ENCODE results near the gene CSHL1.
A peak's percentile ranks its signal among the peaks of the same experiment; 100 is the strongest.
"Not testable (repeated sequence)": the region's sequence is repeated elsewhere in the genome, so short reads cannot be mapped to it uniquely, and the experiment has no call there.

CSHL1 gene

DNA sequence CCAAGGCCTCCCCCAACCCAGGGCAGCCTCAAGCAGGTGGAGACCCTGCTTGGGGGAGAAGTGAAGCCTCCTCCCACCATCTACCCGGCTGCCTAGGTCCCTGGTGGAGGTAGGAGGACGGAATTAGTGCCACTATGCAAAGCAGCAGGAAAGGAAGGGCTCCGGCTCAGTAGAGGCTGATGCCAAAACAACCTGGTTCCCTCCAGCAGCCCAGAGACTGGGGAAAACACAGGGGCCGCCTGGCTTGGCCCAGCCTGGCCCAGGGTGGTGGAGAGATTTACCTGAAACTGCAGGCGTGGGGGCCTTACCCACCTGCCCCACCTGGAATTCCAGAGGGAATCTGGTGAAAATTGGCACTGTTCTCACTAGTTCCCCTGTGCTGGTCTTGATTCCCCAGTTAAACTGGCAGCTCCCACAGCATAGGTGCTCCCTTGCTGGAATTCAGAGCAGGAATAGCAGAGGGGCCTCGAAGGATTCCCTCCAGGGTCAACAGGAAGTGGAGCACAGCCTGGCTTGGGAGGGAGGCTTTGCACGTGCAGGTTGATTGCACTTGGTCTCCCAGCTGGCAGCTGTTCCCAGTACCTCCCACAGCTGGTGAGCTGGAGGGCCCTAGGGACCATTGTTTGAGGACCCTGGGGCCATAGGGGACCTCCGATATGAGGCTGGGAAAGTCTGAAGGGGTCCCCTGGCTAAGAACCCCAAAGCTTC is 16.6 kb upstream of the CSHL1 start:
- Histone ChIP-seq H3K9me3 (ENCODE audit: control insufficient read depth, insufficient read depth, low read length) (no peaks in the 10 kb centered on the region), H3K79me2 (ENCODE audit: control insufficient read depth, low read length) (peaks cover 45% of the 10 kb centered on the region), H3F3A (ENCODE audit: control insufficient read depth, insufficient read depth) (peaks cover 41% of the 10 kb centered on the region), H3K36me3 (ENCODE audit: control insufficient read depth, low read length) (peaks cover 64% of the 10 kb centered on the region), H3K4me3 (ENCODE audit: low read length) (peak overlapping the region; percentile 98), H3K4me1 (ENCODE audit: control insufficient read depth, low read length) (peaks cover 87% of the 10 kb centered on the region), H3K27me3 (ENCODE audit: control insufficient read depth, low read length) (no peaks in the 10 kb centered on the region), H3K4me2 (ENCODE audit: low read length) (peak overlapping the region; percentile 99), H3K27ac (ENCODE audit: low read depth, low read length) (peak overlapping the region; percentile 92), H4K20me1 (ENCODE audit: control insufficient read depth, insufficient read depth, low read depth, low read length) (peaks cover 22% of the 10 kb centered on the region), H3K9me2 (replicated peaks; ENCODE audit: control insufficient read depth, low read length) (no peaks in the 10 kb centered on the region)
- TF ChIP-seq EZH2phosphoT487 (IDR thresholded peaks at IDR 0.05; ENCODE audit: borderline replicate concordance, low read length), result no peak
- TF ChIP-seq, protein P1, sequence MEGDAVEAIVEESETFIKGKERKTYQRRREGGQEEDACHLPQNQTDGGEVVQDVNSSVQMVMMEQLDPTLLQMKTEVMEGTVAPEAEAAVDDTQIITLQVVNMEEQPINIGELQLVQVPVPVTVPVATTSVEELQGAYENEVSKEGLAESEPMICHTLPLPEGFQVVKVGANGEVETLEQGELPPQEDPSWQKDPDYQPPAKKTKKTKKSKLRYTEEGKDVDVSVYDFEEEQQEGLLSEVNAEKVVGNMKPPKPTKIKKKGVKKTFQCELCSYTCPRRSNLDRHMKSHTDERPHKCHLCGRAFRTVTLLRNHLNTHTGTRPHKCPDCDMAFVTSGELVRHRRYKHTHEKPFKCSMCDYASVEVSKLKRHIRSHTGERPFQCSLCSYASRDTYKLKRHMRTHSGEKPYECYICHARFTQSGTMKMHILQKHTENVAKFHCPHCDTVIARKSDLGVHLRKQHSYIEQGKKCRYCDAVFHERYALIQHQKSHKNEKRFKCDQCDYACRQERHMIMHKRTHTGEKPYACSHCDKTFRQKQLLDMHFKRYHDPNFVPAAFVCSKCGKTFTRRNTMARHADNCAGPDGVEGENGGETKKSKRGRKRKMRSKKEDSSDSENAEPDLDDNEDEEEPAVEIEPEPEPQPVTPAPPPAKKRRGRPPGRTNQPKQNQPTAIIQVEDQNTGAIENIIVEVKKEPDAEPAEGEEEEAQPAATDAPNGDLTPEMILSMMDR (IDR thresholded peaks at IDR 0.05; ENCODE audit: low read depth, low read length, poor library complexity, severe bottlenecking), result no peak

DNA sequence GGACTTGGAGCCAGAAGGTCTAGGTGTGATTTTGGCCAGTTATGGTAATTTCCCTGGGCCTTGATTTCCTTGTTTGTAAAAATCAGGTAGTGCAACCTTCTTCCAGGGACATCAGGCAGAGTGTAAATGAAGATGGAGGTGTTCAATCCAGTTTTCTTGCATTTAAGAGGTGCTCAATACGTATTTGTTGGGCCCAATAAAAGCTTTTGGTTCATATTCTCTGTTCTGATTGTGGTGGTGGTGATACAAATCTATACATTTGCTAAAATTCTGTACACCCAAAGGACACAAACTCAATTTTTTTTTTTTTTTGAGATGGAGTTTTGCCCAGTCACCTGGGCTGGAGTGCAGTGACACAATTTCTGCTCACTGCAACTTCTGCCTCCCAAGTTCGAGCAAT is 15.1 kb upstream of the CSHL1 start:
- Histone ChIP-seq H3K27me3 (ENCODE audit: control insufficient read depth, low read length) (no peaks in the 10 kb centered on the region), H3K9me2 (replicated peaks; ENCODE audit: control insufficient read depth, low read length) (no peaks in the 10 kb centered on the region), H3K36me3 (ENCODE audit: control insufficient read depth, low read length) (peaks cover 54% of the 10 kb centered on the region), H3F3A (ENCODE audit: control insufficient read depth, insufficient read depth) (peaks cover 41% of the 10 kb centered on the region), H3K4me1 (ENCODE audit: control insufficient read depth, low read length) (peaks cover 97% of the 10 kb centered on the region), H3K9me3 (ENCODE audit: control insufficient read depth, insufficient read depth, low read length) (no peaks in the 10 kb centered on the region), H4K20me1 (ENCODE audit: control insufficient read depth, insufficient read depth, low read depth, low read length) (peaks cover 22% of the 10 kb centered on the region), H3K27ac (ENCODE audit: low read depth, low read length) (peak overlapping the region; percentile 92), H3K79me2 (ENCODE audit: control insufficient read depth, low read length) (peaks cover 32% of the 10 kb centered on the region), H3K4me2 (ENCODE audit: low read length) (peak overlapping the region; percentile 64), H3K4me3 (ENCODE audit: low read length) (peak overlapping the region; percentile 38)
- TF ChIP-seq, protein P1 (IDR thresholded peaks at IDR 0.05; ENCODE audit: low read depth, low read length, poor library complexity, severe bottlenecking), result no peak
- TF ChIP-seq EZH2phosphoT487 (IDR thresholded peaks at IDR 0.05; ENCODE audit: borderline replicate concordance, low read length), result no peak

DNA sequence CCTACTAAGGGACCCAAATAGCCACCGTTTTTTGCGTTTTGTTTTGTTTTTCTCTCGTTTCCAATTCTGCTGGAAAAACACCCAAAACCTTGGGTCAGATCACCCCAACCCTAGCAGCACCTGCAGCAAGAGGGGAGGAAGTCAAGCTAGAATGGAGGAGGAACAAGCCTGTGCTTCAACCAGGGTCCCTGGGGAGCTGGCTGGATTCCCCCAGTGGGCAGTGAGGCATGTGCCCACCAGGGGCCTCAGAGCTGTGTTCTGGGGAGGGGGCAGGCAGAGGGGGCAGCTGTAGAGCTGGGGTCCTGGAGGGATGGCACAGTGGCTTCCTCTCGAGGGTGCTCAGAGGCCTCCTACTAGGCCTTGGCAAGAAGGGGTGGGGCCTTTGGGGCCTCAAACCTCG is 14.6 kb upstream of the CSHL1 start:
- H3K36me3 ChIP-seq (ENCODE audit: control insufficient read depth, low read length), result peaks cover 49% of the 10 kb centered on the region
- no peak for TF ChIP-seq EZH2phosphoT487 (IDR thresholded peaks at IDR 0.05; ENCODE audit: borderline replicate concordance, low read length)
- TF ChIP-seq, protein P1 (IDR thresholded peaks at IDR 0.05; ENCODE audit: low read depth, low read length, poor library complexity, severe bottlenecking), result no peak

DNA sequence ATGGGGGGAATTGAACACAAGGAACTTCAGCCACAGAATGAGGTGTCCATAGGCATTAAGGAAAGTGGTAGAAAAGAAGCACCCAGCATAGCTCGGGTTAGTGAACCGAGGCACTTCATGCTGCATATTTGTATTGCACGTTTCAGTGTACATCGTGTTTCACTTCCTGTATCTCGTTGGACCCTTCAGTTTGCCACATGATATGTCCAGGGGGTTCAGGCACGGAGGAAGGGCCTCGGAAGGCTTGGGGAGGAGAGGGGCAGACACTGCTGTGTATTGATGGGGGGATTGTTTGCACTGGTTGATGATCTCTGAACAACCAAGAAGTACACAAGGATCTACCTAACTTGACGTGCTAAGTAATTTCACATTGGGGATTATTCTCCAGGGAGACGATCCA is 11.3 kb upstream of the CSHL1 start:
- Histone ChIP-seq H3K36me3 (ENCODE audit: control insufficient read depth, low read length) (peaks cover 16% of the 10 kb centered on the region), H3F3A (ENCODE audit: control insufficient read depth, insufficient read depth) (peaks cover 28% of the 10 kb centered on the region), H3K4me3 (ENCODE audit: low read length) (peak overlapping the region; percentile 57), H3K4me1 (ENCODE audit: control insufficient read depth, low read length) (peaks cover 83% of the 10 kb centered on the region), H3K4me2 (ENCODE audit: low read length) (peak overlapping the region; percentile 73), H3K27ac (ENCODE audit: low read depth, low read length) (peak overlapping the region; percentile 86)
- H4K20me1 ChIP-seq (ENCODE audit: control insufficient read depth, insufficient read depth, low read depth, low read length); H3K27me3 ChIP-seq (ENCODE audit: control insufficient read depth, low read length); H3K9me2 ChIP-seq (replicated peaks; ENCODE audit: control insufficient read depth, low read length); H3K9me3 ChIP-seq (ENCODE audit: control insufficient read depth, insufficient read depth, low read length); H3K79me2 ChIP-seq (ENCODE audit: control insufficient read depth, low read length): not testable (repeated sequence)

More for the DNA sequence above, 14.6 kb upstream of the CSHL1 start:
- no peaks in the 10 kb centered on the region for H3K9me3 ChIP-seq (ENCODE audit: control insufficient read depth, insufficient read depth, low read length)
- H3K27me3 ChIP-seq (ENCODE audit: control insufficient read depth, low read length), result no peaks in the 10 kb centered on the region
- H3K27ac ChIP-seq (ENCODE audit: low read depth, low read length), result peak overlapping the region; percentile 92
- H3F3A ChIP-seq (ENCODE audit: control insufficient read depth, insufficient read depth), result peaks cover 38% of the 10 kb centered on the region
- H4K20me1 ChIP-seq (ENCODE audit: control insufficient read depth, insufficient read depth, low read depth, low read length), result peaks cover 17% of the 10 kb centered on the region
- peaks cover 27% of the 10 kb centered on the region for H3K79me2 ChIP-seq (ENCODE audit: control insufficient read depth, low read length)
- peak overlapping the region; percentile 64 for H3K4me2 ChIP-seq (ENCODE audit: low read length)
- peaks cover 98% of the 10 kb centered on the region for H3K4me1 ChIP-seq (ENCODE audit: control insufficient read depth, low read length)
- H3K9me2 ChIP-seq (replicated peaks; ENCODE audit: control insufficient read depth, low read length), result no peaks in the 10 kb centered on the region
- H3K4me3 ChIP-seq (ENCODE audit: low read length), result peak overlapping the region; percentile 38

DNA sequence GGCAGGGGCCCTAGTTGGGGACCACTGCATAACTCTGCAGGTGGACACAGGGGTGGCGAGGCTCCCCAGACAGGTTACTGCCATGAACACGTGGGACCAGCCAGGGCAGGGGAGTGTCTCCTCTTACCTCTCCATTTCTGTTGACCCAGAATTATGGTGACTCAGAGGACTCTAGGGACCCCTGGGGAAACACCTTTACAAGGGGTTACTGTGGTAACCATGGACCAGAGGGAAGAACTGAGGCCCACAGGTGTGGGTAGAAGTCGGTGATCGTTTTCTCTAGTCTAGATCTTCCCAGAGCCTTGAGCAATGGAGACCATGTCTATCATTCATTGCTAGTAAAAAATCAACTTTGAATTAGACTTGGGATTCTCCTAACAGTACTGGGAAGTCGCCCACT is 9.7 kb upstream of the CSHL1 start:
- H3K79me2 ChIP-seq (ENCODE audit: control insufficient read depth, low read length); H3K9me3 ChIP-seq (ENCODE audit: control insufficient read depth, insufficient read depth, low read length); H3K4me3 ChIP-seq (ENCODE audit: low read length); H3K9me2 ChIP-seq (replicated peaks; ENCODE audit: control insufficient read depth, low read length); H3K27ac ChIP-seq (ENCODE audit: low read depth, low read length); H4K20me1 ChIP-seq (ENCODE audit: control insufficient read depth, insufficient read depth, low read depth, low read length); H3K36me3 ChIP-seq (ENCODE audit: control insufficient read depth, low read length); H3K27me3 ChIP-seq (ENCODE audit: control insufficient read depth, low read length): not testable (repeated sequence)
- Histone ChIP-seq H3K4me2 (ENCODE audit: low read length) (peak overlapping the region; percentile 37; the same call in 1 of the 2 replicates), H3F3A (ENCODE audit: control insufficient read depth, insufficient read depth) (peaks cover 14% of the 10 kb centered on the region), H3K4me1 (ENCODE audit: control insufficient read depth, low read length) (peaks cover 77% of the 10 kb centered on the region)

Measured in DOHH2 (cell line).